GM18526 (cell line): Measurements from ENCODE around the gene USP21.

Source experiments
- POLR2A ChIP-seq: IDR thresholded peaks from 3 replicates; pipeline ENCODE4 v1.6.1; 2011; ENCODE audit not compliant: insufficient read length; ENCODE audit errors: extremely low read depth

USP21 gene

DNA sequence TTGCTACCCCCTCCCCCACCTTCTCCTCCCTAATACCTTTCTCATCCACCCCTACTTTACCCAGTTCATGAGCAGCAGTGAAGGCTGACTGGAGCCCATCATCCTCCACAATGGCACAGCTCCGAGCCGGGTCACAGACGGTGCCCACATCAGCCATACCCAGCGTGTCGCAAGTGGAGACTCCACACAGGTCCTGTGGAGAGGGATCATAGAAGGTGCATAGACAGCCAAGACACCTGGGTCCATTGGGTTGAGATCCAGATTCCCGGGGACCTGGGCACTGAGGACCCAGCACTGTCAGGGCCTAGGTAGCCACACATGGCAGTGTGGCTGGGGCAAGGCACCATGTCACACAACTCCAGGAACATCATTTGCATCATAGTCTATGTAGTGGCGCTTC lies 36.8 kb downstream of the USP21 start:
- TF ChIP-seq POLR2A, result no peak

DNA sequence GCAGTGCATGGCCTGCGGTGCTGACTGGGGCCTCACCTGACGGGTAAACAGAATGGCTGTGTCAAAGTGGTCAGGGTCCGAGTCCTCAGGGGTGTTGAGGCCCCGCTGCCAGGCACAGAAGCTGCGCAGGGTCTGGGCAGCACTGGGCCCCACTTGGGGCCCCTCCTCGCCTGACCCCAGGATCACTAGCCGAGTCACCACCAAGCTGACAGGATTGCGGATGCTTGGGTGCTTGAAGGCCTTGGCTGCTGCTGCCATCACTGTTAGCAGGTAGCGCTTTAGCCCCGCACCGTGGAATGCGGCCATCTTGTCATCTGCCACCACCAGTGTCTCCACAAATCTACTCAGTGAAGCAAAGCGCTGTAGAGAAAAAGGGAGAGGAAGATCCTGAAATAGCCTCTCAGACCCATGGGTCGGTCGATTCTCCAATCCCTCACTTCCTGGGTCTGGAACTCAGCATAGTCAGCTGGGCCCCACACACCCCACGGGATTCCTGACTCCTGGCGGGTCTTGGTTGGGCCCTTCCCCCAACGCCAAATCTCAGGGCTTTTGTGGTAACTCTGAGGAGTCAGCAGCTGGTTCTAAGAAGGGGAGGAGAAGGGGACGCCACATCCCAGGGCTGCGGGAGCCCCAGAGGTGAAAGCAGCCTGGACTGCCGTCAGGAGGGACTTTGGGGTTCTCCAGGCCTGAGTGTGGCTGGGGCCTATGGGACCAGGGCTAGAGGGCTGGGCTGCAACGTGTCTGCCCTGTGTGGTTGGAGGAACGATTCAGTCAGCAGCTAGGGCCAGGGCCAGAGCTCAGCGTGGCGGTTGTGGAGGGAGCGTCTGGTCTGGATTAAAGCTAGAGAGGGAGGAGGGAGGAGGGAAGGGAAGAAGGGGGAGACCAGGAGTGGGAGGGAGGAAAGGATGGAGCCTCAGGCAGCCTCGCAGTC lies 37.5 kb downstream of the USP21 start:
- no peak for TF ChIP-seq POLR2A

DNA sequence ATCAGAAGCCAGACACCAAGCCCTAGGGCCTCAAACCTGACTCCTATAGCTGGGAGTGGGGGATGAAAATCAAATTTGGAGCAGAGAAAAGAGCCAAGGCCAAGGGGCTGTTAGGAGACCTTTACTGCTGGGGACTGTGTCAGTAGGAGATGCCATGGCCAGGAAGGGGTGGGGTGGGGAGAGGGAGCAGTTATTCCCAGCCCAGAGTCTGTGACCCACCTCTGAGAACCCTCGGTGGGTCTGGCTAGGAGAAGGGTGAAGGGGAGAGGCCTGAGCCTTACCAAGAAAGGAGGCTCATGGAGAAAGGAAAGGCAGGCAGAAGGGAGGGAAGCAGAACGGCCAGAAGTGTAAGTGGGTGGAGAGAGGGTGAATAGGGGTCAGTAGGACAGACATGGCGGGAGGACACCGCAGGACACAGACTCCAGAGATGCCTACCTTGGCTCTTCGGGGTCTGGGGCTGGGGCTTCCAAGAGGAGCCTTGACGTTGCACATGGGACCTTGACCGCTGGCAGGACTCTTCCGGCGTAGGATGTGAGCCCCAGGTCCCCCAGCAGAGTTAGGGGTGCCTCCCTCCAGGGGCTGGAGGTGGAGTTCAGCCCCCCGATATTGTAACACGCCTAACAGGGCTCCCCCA lies 38.4 kb downstream of the USP21 start:
- TF ChIP-seq POLR2A, result no peak

DNA sequence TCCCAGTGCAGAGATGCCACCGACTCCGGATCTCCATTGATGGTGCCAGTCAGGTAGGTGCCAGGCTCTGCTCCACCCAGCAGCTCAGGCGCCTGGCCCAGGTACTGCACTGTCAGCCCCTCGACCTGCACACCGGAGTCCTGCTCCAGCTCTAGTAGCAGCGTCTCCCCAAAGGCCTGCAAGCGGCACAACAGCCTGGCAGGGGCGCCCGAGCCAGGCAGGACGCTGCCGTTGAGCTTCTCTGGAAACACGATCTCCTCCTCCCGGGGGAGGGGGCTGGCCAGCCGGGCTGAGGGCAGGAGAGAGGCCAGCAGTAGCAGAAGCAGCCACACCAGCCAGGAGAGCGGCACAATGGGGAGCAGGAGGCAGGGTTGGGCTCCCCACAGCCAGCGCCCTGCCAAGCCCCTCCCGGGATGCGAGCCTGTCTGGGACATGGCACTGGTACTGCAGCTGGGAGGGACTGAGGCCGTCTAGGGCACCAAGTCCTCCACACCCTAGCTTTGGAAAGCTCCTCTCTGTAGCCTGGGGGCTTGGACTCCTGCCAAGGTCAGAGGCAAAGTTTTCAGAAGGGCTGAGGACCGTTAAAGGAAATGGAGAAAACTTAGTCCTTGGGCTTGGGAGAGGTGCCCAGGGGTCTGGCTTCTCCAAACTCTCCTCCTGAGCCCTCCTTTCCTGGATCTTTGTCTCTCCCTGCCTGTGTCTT lies 39.0 kb downstream of the USP21 start:
- no peak for TF ChIP-seq POLR2A

DNA sequence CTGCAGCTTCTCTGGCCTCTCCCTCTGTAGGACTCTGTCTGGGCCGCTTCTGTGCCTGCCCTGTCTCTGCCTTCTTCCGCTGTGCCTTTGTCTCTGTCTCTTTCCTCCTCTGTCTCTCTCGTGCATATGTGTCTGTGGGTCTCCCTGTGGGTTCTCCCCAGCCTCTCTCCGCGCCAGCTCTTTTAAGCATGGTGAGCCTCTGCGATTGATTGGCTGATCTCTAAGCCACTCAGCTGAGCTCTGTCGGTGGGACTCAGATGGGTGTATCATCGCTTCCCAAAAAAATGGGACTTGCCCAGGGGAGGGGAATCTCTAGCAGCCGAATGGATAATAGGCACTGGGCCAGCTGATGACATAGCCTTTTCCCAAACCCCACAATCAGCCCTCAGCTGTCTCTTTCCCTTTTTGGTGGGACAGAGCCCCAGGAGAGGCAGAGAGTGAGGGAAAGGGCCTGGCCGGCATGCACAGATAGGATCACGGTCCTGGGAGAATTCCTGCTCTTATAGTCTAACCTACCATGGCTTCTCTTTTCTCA lies 39.7 kb downstream of the USP21 start, which contains the start of gene ADAMTS4:
Gene ADAMTS4 (minus strand): TSS at position 158 of the 535 bp plus-strand sequence. CDS start 427 bp downstream, outside the sequence.
- no peak for TF ChIP-seq POLR2A

DNA sequence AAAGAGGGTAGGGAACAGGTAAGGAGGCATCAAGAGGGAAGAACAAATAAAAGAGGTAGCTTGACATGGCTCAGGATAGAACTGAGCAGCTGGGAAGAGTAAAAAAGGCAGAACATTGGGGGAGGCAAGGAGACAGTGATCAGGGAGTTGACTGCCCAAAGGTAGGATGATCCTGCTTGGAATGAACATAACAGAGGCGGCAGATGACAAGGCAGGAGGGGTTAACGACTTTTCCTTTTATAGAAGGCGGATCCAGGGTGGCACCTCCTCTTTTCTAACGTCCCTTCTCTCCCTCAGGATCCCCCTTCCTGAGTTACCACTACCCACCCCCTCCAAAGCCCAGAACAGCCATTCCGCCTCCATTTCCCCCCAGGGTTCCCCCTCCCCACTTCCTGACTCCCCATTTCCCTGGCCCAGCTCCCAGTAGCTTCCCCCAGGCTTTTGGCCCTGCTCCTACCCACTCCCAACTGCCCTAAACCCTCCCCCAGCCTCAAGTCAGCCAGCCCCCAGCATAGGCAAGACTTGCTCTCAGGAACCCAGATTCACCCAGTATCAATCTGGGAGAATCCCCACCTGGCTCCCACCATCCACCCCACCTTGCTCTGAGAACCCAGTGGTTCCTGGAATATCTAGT lies 40.3 kb downstream of the USP21 start:
- TF ChIP-seq POLR2A, result no peak

DNA sequence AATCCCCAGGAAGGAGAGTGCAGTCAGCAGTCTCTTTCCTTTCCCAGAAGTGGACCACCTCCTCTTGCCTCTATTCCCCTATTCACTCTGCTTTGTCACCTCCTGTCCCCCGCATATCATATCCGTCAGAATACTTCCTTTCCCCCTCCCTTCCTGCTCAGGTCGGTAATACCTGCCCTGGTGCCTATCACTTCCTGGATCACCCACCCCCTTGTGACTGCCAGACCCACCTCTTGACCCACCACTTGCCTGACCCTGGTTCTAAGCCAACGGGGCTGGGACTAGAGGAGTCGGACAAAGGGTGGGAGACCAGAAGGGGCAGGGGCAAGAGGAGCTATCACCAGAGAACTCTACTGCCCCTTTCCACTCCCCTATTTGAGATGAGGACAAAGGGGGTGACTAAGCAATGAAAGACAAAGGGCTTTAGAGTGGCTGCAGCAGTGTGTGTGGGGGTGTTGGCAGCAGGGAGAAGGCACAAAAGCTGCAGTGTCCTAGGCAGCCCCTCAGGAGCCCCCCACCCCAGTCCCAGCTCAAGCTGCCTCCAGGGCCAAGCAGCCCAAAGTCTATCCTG lies 41.2 kb downstream of the USP21 start:
- no peak for TF ChIP-seq POLR2A

DNA sequence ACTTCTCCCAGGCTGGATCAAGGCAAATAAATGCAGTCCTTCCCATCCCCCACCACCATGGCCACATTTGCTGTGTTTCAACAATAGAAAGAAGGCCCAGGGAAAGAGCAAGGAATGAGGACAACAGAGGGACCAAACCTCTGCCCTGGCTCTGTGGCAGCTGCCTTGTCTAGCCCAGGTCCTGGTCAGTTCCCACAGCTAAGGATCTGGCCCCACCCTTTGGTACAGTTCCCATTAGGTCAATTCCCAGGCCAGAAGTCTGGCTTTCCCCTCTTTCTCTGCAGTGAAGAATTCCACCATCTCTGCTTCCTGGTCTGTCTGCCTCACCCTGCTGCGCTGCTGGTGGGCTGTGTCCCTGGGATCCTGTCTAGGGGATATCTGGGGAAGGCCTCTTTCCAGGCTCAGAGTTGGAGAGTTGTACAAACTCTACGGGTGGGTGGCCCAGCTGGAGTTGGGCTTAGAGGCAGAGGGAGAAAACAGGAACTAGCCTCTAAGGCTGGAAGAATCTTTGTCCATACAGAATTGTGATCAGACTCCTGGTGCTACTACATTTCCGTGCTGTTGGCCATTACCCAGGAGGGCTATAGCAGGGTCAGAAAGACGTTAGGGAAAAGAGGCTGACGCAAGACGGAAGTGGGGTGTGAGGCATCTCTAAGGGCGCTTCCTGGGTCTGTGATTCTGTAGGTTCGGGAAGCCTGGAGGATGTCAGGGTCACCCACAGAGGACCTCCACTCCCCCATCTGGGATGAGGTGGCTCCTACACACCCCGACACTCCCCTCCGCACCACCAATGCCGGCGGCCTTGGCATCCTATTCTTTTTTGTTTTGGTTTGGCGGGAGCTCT lies 41.9 kb downstream of the USP21 start:
- no peak for TF ChIP-seq POLR2A

DNA sequence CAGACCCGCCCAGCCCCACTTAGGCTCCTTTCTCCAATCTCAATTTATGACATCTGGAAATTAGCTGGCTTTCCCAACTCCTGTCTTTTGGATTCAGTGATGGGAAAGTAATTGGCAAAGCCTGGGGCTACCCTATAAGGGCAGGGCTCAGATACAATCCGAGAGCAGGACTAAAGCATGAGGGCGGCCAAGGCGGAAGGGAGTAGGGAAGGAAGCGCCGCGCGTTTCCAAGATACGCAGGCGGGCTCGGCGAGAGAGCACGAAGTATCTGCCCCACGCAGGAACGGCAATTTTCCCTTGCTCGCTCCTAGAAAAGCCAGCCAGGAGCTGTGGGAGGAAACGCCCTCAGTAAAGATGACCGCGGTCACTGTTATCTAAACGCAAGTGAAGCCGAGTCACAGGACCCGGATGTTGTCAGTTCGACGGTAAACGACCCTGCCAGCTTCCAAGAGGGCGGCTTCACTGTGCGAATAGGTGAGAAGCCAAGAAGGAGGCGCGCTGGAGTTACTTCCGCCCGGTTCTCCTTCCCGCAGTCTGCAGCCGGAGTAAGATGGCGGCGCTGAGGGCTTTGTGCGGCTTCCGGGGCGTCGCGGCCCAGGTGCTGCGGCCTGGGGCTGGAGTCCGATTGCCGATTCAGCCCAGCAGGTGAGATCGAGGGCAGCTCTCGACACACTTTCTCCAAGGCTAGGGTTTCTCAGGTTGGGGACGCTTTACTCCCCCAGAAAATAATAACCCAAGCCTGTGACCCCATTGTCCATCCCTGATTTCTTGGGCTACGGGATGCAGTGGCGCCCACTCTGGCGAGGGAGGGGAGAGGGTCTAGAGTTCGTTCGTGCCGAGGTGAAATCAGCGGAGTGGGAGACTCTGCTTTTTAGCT lies 42.8 kb downstream of the USP21 start, which contains the start of gene NDUFS2:
Gene NDUFS2 (plus strand): TSS at position 532 of the 877 bp plus-strand sequence. CDS start 19 bp downstream, at position 551.
- peak; percentile 88 for TF ChIP-seq POLR2A

DNA sequence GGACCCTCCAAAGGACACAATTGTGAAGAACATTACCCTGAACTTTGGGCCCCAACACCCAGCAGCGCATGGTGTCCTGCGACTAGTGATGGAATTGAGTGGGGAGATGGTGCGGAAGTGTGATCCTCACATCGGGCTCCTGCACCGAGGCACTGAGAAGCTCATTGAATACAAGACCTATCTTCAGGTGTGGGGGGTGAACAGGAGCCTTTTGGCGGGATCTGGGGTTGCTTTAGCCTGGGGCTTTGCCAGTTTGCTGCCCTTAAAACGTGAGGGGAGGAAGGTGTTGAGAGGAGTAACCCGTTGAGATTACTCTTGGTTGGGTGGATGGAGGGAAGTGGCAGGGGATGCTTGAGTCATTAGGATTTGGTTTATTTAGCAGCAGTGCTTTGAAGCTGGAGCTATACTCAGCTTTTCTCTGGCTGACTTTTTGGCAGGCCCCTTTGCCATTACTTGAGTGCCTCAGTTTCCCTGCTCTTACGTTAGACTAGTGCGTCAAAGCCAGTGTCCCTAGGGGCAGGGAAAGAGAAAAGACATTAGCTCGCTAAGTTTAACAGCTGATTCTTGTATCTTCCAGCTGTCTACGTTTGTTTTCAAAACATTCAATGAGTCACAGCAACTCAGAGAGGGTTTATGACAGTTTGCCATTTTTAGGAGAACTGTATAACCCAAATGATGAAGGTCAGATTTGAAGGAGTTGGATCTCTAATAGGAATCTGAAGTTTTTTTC lies 47.3 kb downstream of the USP21 start:
- no peak for TF ChIP-seq POLR2A

DNA sequence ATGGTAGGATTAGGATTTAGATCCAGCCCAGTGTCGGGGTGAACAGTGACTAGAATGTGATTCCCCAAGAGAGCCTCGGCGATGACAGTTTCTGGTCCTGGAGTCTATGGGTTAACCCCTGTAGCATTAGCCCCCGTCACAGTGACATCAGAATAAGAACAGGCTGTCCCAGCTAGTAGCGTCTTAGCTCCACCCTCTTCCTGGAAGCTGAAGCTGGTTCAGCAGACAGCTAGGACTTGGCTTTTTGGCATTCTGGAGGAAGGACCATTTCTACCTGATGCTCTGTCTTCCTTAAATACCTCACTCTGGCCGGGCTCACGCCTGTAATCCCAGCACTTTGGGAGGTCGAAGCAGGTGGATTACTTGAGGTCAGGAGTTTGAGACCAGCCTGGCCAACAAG lies 47.9 kb downstream of the USP21 start:
- TF ChIP-seq POLR2A, result no peak

DNA sequence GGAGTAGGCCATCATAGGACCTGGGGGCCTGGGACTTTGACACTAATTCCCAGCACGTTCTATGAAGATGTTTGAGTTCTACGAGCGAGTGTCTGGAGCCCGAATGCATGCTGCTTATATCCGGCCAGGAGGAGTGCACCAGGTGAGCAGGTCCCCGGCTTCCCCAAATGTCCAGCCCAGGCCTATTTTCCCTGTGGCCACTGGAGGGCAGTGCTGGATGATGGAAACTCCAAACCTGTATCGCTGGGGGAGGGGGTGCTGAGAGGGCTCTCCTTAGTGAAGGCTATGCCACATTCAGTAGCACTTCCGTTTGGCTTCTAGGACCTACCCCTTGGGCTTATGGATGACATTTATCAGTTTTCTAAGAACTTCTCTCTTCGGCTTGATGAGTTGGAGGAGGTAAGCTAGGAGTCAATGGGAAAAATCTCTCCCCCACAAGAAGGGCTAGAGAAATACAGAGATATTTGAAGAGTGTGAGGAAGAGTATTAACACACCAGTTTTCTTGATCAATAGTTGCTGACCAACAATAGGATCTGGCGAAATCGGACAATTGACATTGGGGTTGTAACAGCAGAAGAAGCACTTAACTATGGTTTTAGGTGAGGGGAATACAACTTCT lies 50.6 kb downstream of the USP21 start:
- no peak for TF ChIP-seq POLR2A
